B cell (primary cell): ENCODE data around the gene RACK1. TPM values are rescaled to one million over a fixed set of nuclear protein-coding genes. Genes with fewer than 3 reads are reported as not detected.
"Not testable (repeated sequence)": the region's sequence is repeated elsewhere in the genome, so short reads cannot be mapped to it uniquely, and the experiment has no call there.

ENCODE experiments used
- ATAC-seq: fragments of 200-7000 bp; cut with Tn5 transposase; one replicate; pipeline ENCODE4 v1.10.0; 2021; ENCODE audit warnings: low read depth, mild to moderate bottlenecking, moderate number of reproducible peaks, moderate library complexity
- CTCF ChIA-PET: fragments of 350-600 bp; sonication (Branson Sonifier 250); formaldehyde crosslinking; loops from one replicate; lab custom pipeline; 2021; ENCODE audit warnings: antibody characterized with exemption, inconsistent platforms; lab: Charles Lee
- POLR2A ChIA-PET: fragments of 350-600 bp; sonication (Branson Sonifier 250); formaldehyde crosslinking; loops from one replicate; lab custom pipeline; 2021; ENCODE audit warnings: antibody characterized with exemption; lab: Charles Lee
- DNase-seq: peaks from one replicate; pipeline ENCODE4 v3.0.0; 2013
- H2AFZ ChIP-seq: 2 replicates; pipeline ENCODE4 v1.6.1; 2012; ENCODE audit warnings: mild to moderate bottlenecking, low read depth, low read length; ENCODE audit not compliant: insufficient read depth, poor library complexity, severe bottlenecking
- H3K27ac ChIP-seq, 2 donors: 1 replicate in 1 of 2; 2 replicates in 1 of 2; pipeline ENCODE4 v1.5.1; 2012 to 2013; ENCODE audit warnings: low read length in 2 of 2, mild to moderate bottlenecking in 2 of 2, moderate library complexity in 1 of 2
- H3K27me3 ChIP-seq, 4 experiments: fragments of 200-600 bp in 1 of 4; sonication (generic) in 1 of 4; replicated peaks in 1 of 4; 1 replicate in 2 of 4; 2 replicates in 2 of 4; pipeline versions ENCODE4 v1.6.1 to v1.7.0; 2013 to 2016; ENCODE audit warnings: low read length in 3 of 4, mild to moderate bottlenecking in 2 of 4, mixed read lengths in 1 of 4, moderate library complexity in 1 of 4; ENCODE audit not compliant: insufficient read depth in 4 of 4, control insufficient read depth in 3 of 4; ENCODE audit errors: control extremely low read depth in 1 of 4
- H3K36me3 ChIP-seq, 2 experiments: replicated peaks in 1 of 2; 1 replicate in 1 of 2; 2 replicates in 1 of 2; pipeline versions ENCODE4 v1.6.1 to v1.7.1; 2013; ENCODE audit warnings: low read length in 1 of 2; ENCODE audit not compliant: insufficient read depth in 2 of 2, control insufficient read depth in 1 of 2; ENCODE audit errors: control extremely low read depth in 1 of 2, extremely low read depth in 1 of 2
- H3K4me1 ChIP-seq, 2 donors: fragments of 200-600 bp in 1 of 2; sonication (generic) in 1 of 2; 1 replicate in 1 of 2; 2 replicates in 1 of 2; pipeline versions ENCODE4 v1.5.1 to v1.6.1; 2013 to 2017; ENCODE audit warnings: low read length in 2 of 2; ENCODE audit not compliant: control insufficient read depth in 2 of 2, insufficient read depth in 2 of 2
- H3K4me2 ChIP-seq: replicated peaks from 2 replicates; pipeline ENCODE3; 2012; ENCODE audit warnings: mild to moderate bottlenecking, low read depth, low read length; ENCODE audit not compliant: poor library complexity, severe bottlenecking
- H3K4me3 ChIP-seq, 5 experiments: fragments of 200-600 bp in 1 of 5; sonication (generic) in 1 of 5; 1 replicate in 3 of 5; 2 replicates in 2 of 5; pipeline versions ENCODE4 v1.5.1 to v1.7.0; 2011 to 2016; ENCODE audit warnings: low read length in 4 of 5, mild to moderate bottlenecking in 4 of 5, low read depth in 2 of 5, control low read depth in 1 of 5, moderate library complexity in 1 of 5; ENCODE audit not compliant: insufficient read depth in 1 of 5; ENCODE audit errors: control extremely low read depth in 1 of 5, extremely low read depth in 1 of 5
- H3K79me2 ChIP-seq: fragments of 200-600 bp; sonication (generic); one replicate; pipeline ENCODE4 v1.6.0; 2016; ENCODE audit warnings: low read length; ENCODE audit not compliant: control insufficient read depth, insufficient read depth
- H3K9ac ChIP-seq: fragments of 200-600 bp; sonication (generic); 2 replicates; pipeline ENCODE4 v1.6.1; 2017; ENCODE audit warnings: mild to moderate bottlenecking, low read length, moderate library complexity
- H3K9me3 ChIP-seq, 3 donors: one replicate each; pipeline versions ENCODE4 v1.6.1 to v1.7.1; 2013; ENCODE audit warnings: low read length in 2 of 3; ENCODE audit not compliant: control insufficient read depth in 2 of 3, insufficient read depth in 1 of 3; ENCODE audit errors: control extremely low read depth in 1 of 3
- H4K20me1 ChIP-seq: 2 replicates; pipeline ENCODE4 v1.6.0; 2012; ENCODE audit warnings: mild to moderate bottlenecking, low read length; ENCODE audit not compliant: insufficient read depth, control insufficient read depth, poor library complexity, severe bottlenecking
- H3K27ac Mint-ChIP-seq: one replicate; pipeline ENCODE4 v1.8.0; 2021; ENCODE audit warnings: mixed read lengths
- H3K27me3 Mint-ChIP-seq: one replicate; pipeline ENCODE4 v1.8.0; 2021; ENCODE audit warnings: mixed read lengths
- H3K4me1 Mint-ChIP-seq: one replicate; pipeline ENCODE4 v1.8.0; 2021; ENCODE audit warnings: mixed read lengths
- H3K4me3 Mint-ChIP-seq: one replicate; pipeline ENCODE4 v1.8.0; 2021; ENCODE audit warnings: mixed read lengths
- H3K9me3 Mint-ChIP-seq: one replicate; pipeline ENCODE4 v1.8.0; 2022; ENCODE audit warnings: mixed read lengths; ENCODE audit not compliant: insufficient read depth
- CTCF ChIP-seq: fragments of 200-600 bp; IDR thresholded peaks from one replicate; pipeline ENCODE4 v1.8.0; 2022; ENCODE audit warnings: antibody characterized with exemption, mild to moderate bottlenecking
- EZH2 ChIP-seq: IDR thresholded peaks from 2 replicates; pipeline ENCODE4 v1.6.1; 2012; ENCODE audit warnings: borderline replicate concordance, low read depth, mild to moderate bottlenecking, moderate library complexity, low read length; ENCODE audit not compliant: insufficient read depth, poor library complexity, severe bottlenecking
- WGBS: methylation state at CpG from one replicate; pipeline ENCODE4 v1.1.5; 2013; ENCODE audit warnings: missing lambda C conversion rate; ENCODE audit not compliant: insufficient coverage; 5-methylcytosine and 5-hydroxymethylcytosine counted together
- intact Hi-C: fragments of 100-400 bp; cut with micrococcal nuclease; formaldehyde crosslinking; loops from one replicate; pipeline ENCODE4 v1.10.0; 2022
- polyA plus RNA-seq: library from polyadenylated mRNA; depleted of rRNA; stranded (reverse); fragments of >200 nt; gene quantifications from 2 replicates; pipeline ENCODE4 v1.2.3, GENCODE V29; 2012
- total RNA-seq, 2 donors: library from RNA; stranded (reverse); fragments of 120-200 nt in 1 of 2; gene quantifications; 1 replicate in 1 of 2; 2 replicates in 1 of 2; pipeline versions ENCODE4 v1.2.3 to v1.2.4, GENCODE V29; 2013 to 2022

The RACK1 gene
- total and polyA plus RNA-seq, 2 donors (not counting 1 experiment from before 2014, with no cell fraction given) = 2,047 to 4,130 TPM

- Histone ChIP-seq H2AFZ (no peak overlapping the region), H3K4me1 (no peaks in the 10 kb centered on the region), H3K9me3 (peaks cover 0 to 1% (median 0%) of the 10 kb centered on the region in 3 donors), H3K4me3 (no peak overlapping the region), H3K9ac (no peak overlapping the region), H4K20me1 (no peaks in the 10 kb centered on the region), H3K27ac (no peak overlapping the region), H3K27me3 (no peaks in the 10 kb centered on the region), H3K36me3 (no peaks in the 10 kb centered on the region), H3K79me2 (no peaks in the 10 kb centered on the region), H3K4me2 (no peak overlapping the region)
- Mint-ChIP-seq H3K4me3 (no peak overlapping the region), H3K4me1 (peaks cover 1% of the 10 kb centered on the region), H3K27me3 (no peaks in the 10 kb centered on the region), H3K9me3 (no peaks in the 10 kb centered on the region), H3K27ac (no peak overlapping the region)
- intact Hi-C loops = no loop called here
- ChIA-PET CTCF (interaction anchor here (0.8 to 1.3 kb wide), 2 partner anchors 8 to 10 kb away, joined by 3 read pairs; no protein-coding TSS in a partner anchor), POLR2A (interaction anchor here (0.6 kb wide), 1 partner anchor 8 kb away, joined by 4 read pairs; no protein-coding TSS in a partner anchor)
- WGBS = no CpG with 5 or more reads among the region's 3 CpGs
- DNase-seq (no peak), ATAC-seq (no peak)
- TF ChIP-seq CTCF (no peak), EZH2 (no peak)
Observed at GRCh38 chr5:181271081-181271480, 27.4 kb upstream of the RACK1 start.

DNA sequence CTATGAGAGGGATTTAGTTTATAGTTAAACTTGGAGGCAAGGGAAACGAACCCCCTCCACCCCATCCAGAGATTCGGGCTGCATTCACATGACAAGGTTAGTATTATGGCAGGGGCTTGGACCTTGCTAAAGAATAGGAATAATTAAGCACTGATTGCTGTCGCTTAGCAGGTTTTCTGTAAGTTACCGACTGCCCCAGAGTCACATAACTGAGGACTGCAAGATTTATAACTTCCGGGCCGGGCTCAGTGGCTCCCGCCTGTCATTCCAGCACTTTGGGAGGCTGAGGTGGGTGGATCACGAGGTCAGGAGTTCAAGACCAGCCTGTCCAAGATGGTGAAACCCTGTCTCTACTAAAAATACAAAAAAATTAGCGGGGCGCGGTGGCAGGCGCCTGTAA is 24.2 kb upstream of the RACK1 start:
- H3K4me1 Mint-ChIP-seq, H3K27ac Mint-ChIP-seq, intact Hi-C loops, POLR2A ChIA-PET, H3K27me3 Mint-ChIP-seq, CTCF ChIA-PET, H3K9me3 Mint-ChIP-seq, H3K4me1 ChIP-seq, H3K4me3 ChIP-seq, DNase-seq, H3K9ac ChIP-seq, H3K4me2 ChIP-seq, ATAC-seq, H3K9me3 ChIP-seq, H2AFZ ChIP-seq, H3K27me3 ChIP-seq, H3K27ac ChIP-seq, H3K36me3 ChIP-seq, H3K4me3 Mint-ChIP-seq, H4K20me1 ChIP-seq: not testable (repeated sequence)
- 100% methylated on average over 5 of the region's 12 CpGs for WGBS
- H3K79me2 ChIP-seq = peaks cover 10% of the 10 kb centered on the region

GRCh38 chr5:181267291-181267904 is 23.7 kb upstream of the RACK1 start:
- intact Hi-C loops, H3K4me3 ChIP-seq, H3K9me3 Mint-ChIP-seq, H2AFZ ChIP-seq, CTCF ChIA-PET, DNase-seq, H3K27me3 ChIP-seq, H3K4me1 ChIP-seq, POLR2A ChIA-PET, H3K27ac ChIP-seq, H3K4me2 ChIP-seq, H3K9me3 ChIP-seq, H3K27me3 Mint-ChIP-seq, H3K4me3 Mint-ChIP-seq, H3K4me1 Mint-ChIP-seq, ATAC-seq, H3K36me3 ChIP-seq, H3K9ac ChIP-seq, H3K27ac Mint-ChIP-seq: not testable (repeated sequence)
- H3K79me2 ChIP-seq = peaks cover 15% of the 10 kb centered on the region
- WGBS = 90% methylated on average over 2 of the region's 8 CpGs
- peaks cover 10% of the 10 kb centered on the region for H4K20me1 ChIP-seq
